GM08714 (cell line): ENCODE results near the gene FUOM.
A peak's percentile ranks its signal among the peaks of the same experiment; 100 is the strongest.

ENCODE experiments used
- H3K4me3 ChIP-seq: fragments of 200-500 bp; sonication (Bioruptor generic); 2 replicates; pipeline ENCODE4 v1.5.1; 2014; ENCODE audit warnings: mild to moderate bottlenecking, low read length, inconsistent platforms
- ZNF274 ChIP-seq: IDR thresholded peaks from 2 replicates; pipeline ENCODE4 v1.6.1; 2012; ENCODE audit warnings: mild to moderate bottlenecking, low read depth, low read length

The FUOM gene, protein sequence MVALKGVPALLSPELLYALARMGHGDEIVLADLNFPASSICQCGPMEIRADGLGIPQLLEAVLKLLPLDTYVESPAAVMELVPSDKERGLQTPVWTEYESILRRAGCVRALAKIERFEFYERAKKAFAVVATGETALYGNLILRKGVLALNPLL

DNA sequence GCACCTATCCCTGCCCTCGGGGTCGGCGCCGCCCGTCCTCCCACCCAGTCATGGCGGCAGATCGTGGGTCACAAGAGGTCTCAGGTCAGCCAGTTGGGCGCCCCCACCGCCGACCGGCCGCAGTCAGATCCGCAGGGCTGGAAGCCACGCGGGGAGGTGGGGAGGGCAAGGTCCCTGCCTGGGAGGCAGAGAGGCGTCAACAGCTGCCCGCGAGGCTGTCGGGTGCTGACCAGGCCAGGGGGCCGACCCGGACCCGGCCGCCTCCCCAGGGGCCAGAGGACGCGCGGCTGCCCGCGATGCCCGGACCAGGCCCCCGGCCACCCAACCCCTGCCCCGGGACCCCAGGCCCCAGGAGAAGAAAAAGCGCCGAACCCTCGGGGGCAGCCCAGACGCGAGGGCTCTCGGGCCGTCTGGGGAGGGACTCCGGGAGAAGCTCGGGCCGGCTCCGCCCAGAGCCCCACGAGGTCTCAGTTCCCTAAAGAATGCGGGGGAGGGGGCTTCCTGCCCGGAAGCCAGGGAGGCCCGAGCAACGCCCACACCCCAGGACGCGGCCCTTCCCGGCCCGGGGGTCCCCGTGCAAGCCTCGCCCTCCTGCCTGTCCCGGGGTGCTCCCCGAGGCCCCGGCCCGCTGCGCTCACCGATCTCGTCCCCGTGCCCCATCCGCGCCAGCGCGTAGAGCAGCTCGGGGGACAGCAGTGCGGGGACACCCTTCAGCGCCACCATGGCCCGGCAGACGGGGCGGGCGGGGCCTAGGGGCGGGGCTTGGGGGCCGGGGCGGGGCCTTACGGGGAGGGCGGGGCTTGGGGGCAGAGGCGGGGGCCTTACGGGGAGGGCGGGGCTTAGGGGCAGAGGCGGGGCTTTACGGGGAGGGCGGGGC is at the start of gene FUOM:
Gene FUOM (minus strand): TSS at position 735 of the 877 bp plus-strand sequence. CDS start 12 bp downstream, at position 723.
- peak within 1 kb of the TSS; percentile 62; the same call in 1 of the 2 replicates for H3K4me3 ChIP-seq
- TF ChIP-seq ZNF274 = no peak

DNA sequence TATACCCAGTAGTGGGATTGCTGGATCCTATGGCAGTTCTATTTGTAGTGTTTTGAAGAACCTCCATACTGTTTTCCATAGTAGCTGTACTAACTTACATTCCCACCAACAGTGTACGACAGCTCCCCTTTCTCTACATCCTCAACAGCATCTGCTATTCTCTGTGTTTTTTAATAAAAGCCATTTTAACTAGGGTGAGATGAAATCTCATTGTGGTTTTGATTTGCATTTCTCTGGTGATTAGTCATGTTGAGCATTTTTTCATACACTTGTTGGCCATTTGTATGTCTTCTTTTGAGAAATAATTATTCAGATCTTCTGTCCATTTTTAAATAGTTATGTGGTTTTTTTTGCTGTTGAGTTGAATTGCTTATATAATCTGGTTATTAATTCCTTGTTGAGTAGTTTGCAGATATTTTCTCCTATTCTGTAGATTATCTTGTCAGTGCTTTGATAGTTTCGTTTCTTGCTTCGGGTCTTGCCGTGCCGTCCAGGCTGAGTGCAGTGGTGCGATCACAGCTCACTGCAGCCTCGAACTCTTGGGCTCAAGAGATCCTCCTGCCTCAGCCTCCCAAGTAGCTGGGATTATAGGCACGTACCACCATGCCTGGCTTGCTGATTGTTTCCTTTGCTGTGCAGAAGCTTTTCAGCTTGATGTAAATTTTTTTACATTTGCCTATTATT is 48.2 kb upstream of the FUOM start:
- H3K4me3 ChIP-seq = no peak overlapping the region; the same call in 1 of the 2 replicates
- no peak for TF ChIP-seq ZNF274

DNA sequence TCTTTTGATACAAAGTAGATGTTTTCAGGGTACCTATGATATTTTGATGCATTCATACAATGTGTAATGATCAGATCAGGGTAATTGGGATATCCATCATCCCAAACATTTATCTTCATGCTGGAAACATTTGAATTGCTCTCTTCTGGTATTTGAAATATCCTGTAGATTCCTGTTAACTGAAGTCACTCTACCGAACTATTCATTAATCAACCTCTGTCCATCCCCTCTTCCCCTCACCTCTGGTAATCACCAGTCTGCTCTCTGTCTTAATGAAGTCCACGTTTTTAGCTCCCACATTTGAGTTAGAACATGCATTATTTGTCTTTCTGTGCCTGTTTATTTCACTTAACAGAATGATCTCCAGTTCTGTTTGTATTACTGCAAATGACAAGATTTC is 47.5 kb upstream of the FUOM start:
- no peak for TF ChIP-seq ZNF274

DNA sequence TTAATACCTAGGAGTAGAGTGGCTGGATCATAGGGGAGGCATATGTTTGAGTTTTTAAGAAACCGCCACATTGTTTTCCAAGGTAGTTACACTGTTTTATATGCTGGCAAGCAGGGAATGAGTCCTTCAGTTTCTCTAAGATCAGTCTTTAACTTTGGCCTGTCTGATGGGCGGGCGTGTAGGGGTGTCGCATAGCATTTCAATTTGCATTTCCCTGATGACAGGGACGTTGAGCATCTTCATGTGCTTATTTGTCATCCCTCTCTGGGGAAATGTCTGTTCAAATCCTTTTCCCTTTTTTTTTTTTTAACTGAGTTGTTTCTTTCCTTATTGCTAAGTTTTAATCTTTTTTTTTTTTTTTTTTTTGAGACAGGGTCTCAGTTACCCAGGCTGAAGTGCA is 46.0 kb upstream of the FUOM start:
- no peak for TF ChIP-seq ZNF274
- no peak overlapping the region for H3K4me3 ChIP-seq

More for the DNA sequence above, 47.5 kb upstream of the FUOM start:
- no peak overlapping the region for H3K4me3 ChIP-seq

DNA sequence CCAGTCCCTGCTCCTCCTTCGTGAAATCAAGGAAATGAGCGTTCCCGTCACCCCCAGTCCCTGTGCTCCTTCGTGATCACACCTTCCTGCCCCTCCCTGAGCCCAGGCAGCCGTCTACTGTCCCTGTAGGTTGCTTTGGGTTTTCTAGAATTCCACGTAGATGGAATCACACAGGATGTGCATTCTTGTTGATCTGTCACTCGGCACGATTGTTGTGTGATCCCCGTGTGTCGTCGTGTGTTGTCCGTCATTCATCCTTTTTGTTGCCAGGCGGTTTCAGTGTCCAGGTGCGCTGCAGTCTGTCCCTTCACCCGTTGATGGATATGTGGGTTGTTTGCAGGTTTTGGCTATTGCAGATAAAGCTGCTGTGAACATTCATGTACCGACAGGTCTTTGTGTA is 45.5 kb upstream of the FUOM start:
- no peak overlapping the region for H3K4me3 ChIP-seq
- no peak for TF ChIP-seq ZNF274

DNA sequence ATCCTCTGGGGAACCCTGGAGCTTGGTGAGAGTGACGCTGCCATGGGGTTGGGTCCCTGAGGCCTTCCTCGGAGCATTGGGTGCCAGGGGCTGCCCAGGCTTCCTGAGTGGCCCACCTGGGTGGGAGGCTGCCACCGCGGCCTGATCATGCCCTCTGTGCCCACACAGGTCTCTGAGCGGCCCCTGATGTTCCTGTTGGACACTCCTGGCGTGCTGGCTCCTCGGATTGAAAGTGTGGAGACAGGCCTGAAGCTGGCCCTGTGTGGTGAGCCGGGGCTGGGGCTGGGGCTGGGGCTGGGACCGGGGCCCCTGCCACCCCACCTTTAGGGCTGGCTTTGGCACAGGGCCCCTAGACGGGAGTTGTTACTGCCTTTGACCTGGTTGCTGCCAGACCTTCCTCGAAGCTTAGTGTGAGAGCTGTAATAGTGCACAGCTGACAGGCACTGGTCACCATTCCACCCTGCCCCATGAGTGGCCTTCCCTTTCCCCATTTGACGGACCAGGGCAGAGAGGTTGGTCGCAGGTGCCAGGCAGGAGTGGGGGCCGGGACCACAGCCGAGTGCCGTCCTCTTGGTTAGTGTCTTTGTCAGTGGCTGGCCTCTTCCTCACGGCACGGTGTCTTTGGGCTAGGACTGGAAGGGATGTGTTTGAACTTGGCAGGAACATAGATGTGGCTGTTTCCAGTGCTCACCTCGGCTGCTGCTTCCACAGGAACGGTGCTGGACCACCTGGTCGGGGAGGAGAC is 44.3 kb upstream of the FUOM start:
- TF ChIP-seq ZNF274 = no peak
- H3K4me3 ChIP-seq = no peak overlapping the region

DNA sequence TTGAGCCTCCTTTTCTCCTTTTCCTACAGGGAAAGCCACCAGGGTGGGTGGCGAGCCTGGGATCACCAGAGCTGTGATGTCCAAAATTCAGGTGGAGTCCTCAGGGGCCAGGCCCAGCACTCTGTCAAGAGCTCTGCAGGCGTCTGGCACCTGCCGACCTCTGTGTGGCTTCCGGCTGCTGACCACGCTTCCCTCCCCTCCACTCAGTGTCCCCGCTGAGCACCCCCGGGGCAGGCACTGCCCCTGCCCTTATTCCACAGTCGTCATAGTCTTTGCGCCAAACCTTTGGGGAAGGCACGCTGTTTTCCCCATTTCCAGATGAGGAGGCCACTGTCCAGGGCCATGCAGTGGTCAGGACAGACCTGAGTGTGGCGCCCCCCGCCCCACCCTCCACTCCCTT is 43.7 kb upstream of the FUOM start:
- H3K4me3 ChIP-seq = no peak overlapping the region; the same call in 1 of the 2 replicates
- TF ChIP-seq ZNF274 = no peak

DNA sequence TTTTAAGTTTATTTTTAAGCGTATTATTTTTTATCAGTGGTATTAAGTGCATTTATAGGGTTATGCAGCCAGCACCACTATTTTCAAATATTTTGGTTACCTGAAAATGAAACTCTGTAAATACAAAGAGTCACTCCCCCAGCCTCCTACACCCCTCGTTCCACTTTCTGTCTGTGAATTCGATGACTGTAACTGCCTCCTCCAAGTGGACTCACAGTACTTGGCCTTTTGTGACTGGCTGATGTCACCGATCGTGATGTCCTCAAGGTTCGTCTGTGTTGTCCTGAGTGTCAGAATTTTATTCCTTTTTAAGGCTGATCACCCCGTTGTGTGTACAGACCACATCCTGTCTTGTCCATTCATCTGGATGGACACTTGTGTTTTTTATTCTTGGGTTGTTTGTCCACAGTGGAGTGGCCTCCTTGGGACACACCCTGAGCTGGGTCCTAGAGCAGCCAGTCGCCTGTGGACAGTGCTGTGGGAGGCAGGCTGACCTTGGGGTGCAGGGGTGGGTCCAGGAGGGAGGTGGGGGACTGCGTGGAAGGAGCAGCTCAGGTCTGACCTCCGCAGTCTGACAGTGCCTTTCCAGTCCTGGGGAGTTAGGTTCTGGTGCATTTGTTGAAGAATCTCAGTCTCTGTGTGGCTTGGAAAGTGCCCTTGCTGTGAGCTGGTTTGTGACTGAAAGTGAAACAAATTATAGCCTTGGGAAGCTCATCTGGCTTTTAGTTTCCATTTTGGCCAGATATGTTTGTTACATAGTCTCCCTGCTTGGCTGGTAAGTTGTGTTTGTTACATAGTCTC is 43.0 kb upstream of the FUOM start:
- peak overlapping the region; percentile 48; the same call in 1 of the 2 replicates for H3K4me3 ChIP-seq
- TF ChIP-seq ZNF274 = no peak

DNA sequence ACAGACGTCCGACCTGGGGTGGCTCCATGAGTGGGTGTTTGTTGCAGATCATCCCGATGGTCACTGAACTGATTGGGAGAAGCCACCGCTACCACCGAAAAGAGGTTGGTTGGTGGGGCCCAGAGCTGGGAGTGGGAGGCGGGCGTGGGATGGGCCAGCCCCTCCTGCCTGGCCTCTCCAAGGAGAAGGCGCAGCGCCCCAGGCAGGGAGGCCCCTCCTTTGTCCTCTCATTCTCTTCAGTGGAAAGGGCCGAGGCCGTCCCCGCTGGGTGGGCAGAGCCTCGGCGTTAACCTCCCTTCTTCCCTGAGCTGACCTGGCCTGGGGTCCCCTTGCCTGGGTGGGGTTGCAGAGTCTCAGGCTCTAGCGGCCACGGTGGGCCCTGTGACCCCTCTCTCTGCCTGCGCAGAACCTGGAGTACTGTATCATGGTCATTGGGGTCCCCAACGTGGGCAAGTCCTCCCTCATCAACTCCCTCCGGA is 41.3 kb upstream of the FUOM start:
- H3K4me3 ChIP-seq = no peak overlapping the region
- TF ChIP-seq ZNF274 = no peak

DNA sequence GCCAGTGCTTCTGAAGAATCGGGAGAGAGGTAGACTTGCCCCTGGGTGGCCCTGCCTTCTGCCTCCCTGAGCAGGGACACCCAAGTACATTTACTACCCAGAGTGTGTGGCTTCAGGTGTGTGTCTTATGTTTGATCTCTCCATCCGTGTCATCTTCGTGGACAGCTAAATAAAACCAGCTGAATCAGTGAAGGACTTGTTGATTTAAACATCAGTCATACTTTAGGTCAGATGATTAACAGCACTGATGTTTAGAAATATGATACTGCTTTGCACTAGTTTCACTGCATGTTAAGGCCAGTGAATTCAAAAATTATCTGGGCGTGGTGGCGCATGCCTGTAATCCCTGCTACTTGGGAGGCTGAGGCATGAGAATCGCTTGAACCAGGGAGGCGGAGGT is 40.1 kb upstream of the FUOM start:
- no peak for TF ChIP-seq ZNF274

DNA sequence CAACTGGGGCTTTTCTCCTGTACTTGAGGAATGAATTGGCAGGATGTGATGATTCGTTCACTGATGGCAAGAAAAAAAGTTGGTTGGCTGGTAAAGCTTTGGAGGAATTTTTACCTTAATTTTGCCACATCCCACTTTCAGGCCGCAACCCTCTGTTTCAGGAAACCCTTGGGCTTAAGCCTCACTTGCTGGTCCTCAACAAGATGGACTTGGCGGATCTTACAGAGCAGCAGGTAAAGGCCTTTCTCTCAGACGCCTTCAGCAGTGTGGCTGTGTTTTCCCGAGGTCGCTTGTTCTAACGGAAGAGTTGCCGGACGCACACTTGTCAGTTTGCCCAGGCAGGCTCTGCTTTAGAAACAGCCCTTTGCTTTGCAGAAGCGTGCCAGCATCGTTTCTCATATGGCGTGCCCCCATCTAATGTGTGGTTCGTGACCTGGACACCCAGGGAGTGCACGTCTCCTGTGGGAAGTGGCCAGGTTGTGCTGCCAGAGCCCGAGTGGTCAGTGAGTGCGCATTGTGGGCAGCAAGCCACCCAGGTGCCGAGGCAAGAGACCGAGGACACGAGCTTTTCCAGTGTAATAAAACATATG is 38.3 kb upstream of the FUOM start:
- no peak for TF ChIP-seq ZNF274
- H3K4me3 ChIP-seq = no peak overlapping the region

More for the DNA sequence above, 40.1 kb upstream of the FUOM start:
- H3K4me3 ChIP-seq = no peak overlapping the region

DNA sequence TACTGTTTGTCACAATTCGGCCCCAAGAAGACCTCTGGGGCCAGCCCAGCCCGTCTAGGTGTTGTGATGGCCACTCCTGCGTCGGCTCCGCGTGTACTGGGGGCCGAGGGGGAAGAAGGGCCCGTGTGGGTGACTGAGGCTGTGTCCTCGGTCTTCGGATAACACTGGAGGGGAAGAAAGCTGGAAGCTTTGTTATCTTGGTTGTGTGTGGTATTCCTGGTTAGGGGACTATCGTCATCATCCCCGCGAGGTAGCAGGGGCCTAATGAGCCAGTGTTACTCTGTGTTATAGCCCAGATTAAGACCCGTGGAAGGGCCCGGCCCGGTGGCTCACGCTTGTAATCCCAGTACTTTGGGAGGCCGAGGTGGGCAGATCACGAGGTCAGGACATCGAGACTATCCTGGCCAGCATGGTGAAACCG is 37.0 kb upstream of the FUOM start:
- peak overlapping the region; percentile 85 for H3K4me3 ChIP-seq
- TF ChIP-seq ZNF274 = no peak
